HepG2 (cell line): Measurements from ENCODE around the gene DAZAP1. TPM values are rescaled to one million over a fixed set of nuclear protein-coding genes. Genes with fewer than 3 reads are reported as not detected.

Experiments
- CBX2 ChIP-seq, 2 experiments: fragments of 200-600 bp in 1 of 2; sonication (generic); formaldehyde crosslinking in 1 of 2; IDR thresholded peaks; 2 replicates each; pipeline versions ENCODE4 v1.7.0 to v1.8.1; 2018 to 2022; ENCODE audit warnings: low read depth in 2 of 2, low read length in 1 of 2, mild to moderate bottlenecking in 1 of 2, missing genetic modification reagents in 1 of 2
- EHMT2 ChIP-seq: fragments of 200-600 bp; sonication (generic); IDR thresholded peaks from 2 replicates; pipeline ENCODE4 v1.7.0; 2017; ENCODE audit warnings: antibody characterized with exemption, low read depth, low read length, borderline replicate concordance
- GATAD1 ChIP-seq: IDR thresholded peaks from 2 replicates; pipeline ENCODE4 v1.6.1; 2016; ENCODE audit warnings: missing genetic modification reagents, missing compliant biosample characterization
- HNRNPL ChIP-seq: fragments of 200-400 bp; formaldehyde crosslinking; IDR thresholded peaks from 2 replicates; pipeline ENCODE4 v1.6.1; 2017; ENCODE audit warnings: mild to moderate bottlenecking, low read depth, low read length
- JDP2 ChIP-seq: sonication (generic); formaldehyde crosslinking; IDR thresholded peaks from 2 replicates; pipeline ENCODE4 v1.8.1; 2022; ENCODE audit warnings: missing genetic modification reagents, borderline replicate concordance
- RAD51 ChIP-seq: fragments of 450-650 bp; IDR thresholded peaks from 2 replicates; pipeline ENCODE4 v1.6.1; 2016; ENCODE audit warnings: borderline replicate concordance
- SIN3B ChIP-seq: fragments of 150-350 bp; IDR thresholded peaks from 2 replicates; pipeline ENCODE4 v1.6.1; 2014; ENCODE audit warnings: low read length
- SP1 ChIP-seq, 2 experiments: fragments of 450-650 bp in 1 of 2; sonication (generic) in 1 of 2; formaldehyde crosslinking in 1 of 2; IDR thresholded peaks; 2 replicates each; pipeline versions ENCODE4 v1.4.0 to v1.6.1; 2016 to 2020; ENCODE audit warnings: missing genetic modification reagents in 1 of 2
- STAG1 ChIP-seq: sonication (generic); formaldehyde crosslinking; IDR thresholded peaks from 2 replicates; pipeline ENCODE4 v1.4.0; 2020; ENCODE audit warnings: missing genetic modification reagents
- ZBTB1 ChIP-seq: sonication (generic); formaldehyde crosslinking; IDR thresholded peaks from 2 replicates; pipeline ENCODE4 v1.4.0; 2020; ENCODE audit warnings: missing genetic modification reagents, borderline replicate concordance
- ZBTB20 ChIP-seq: sonication (generic); formaldehyde crosslinking; IDR thresholded peaks from 2 replicates; pipeline ENCODE4 v1.8.1; 2023; ENCODE audit warnings: missing genetic modification reagents, low read depth, mild to moderate bottlenecking, borderline replicate concordance
- ZBTB7A ChIP-seq: sonication (generic); formaldehyde crosslinking; IDR thresholded peaks from 2 replicates; pipeline ENCODE4 v1.8.0; 2022; ENCODE audit warnings: mild to moderate bottlenecking, missing genetic modification reagents
- ZNF24 ChIP-seq: fragments of 450-650 bp; IDR thresholded peaks from 2 replicates; pipeline ENCODE4 v1.6.1; 2017; ENCODE audit warnings: antibody characterized with exemption, mild to moderate bottlenecking
- ZNF354B ChIP-seq: sonication (generic); formaldehyde crosslinking; IDR thresholded peaks from 2 replicates; pipeline ENCODE4 v1.8.0; 2022; ENCODE audit warnings: mild to moderate bottlenecking, missing genetic modification reagents
- ZNF782 ChIP-seq: sonication (generic); formaldehyde crosslinking; IDR thresholded peaks from 2 replicates; pipeline ENCODE4 v1.4.0; 2020; ENCODE audit warnings: missing genetic modification reagents, mild to moderate bottlenecking, borderline replicate concordance
- ZNF816 ChIP-seq: sonication (generic); formaldehyde crosslinking; IDR thresholded peaks from 2 replicates; pipeline ENCODE4 v1.8.0; 2022; ENCODE audit warnings: missing genetic modification reagents, mild to moderate bottlenecking, borderline replicate concordance
- ZNF879 ChIP-seq: sonication (generic); formaldehyde crosslinking; IDR thresholded peaks from 2 replicates; pipeline ENCODE4 v1.8.1; 2023; ENCODE audit warnings: missing genetic modification reagents
- polyA plus RNA-seq, 8 experiments: library from polyadenylated mRNA; depleted of rRNA in 3 of 8; stranded (reverse) in 7 of 8; unstranded in 1 of 8; fragments of >200 nt; fragmentation: Illumina TruSeq in 4 of 8; extraction: Trizol in 4 of 8; gene quantifications; 2 replicates each; pipeline versions ENCODE4 v1.2.1 to v1.2.3, GENCODE V29; 2011 to 2016; ENCODE audit warnings: low read depth in 4 of 8, missing spikeins in 1 of 8, mixed read lengths in 1 of 8; ENCODE audit not compliant: insufficient read depth in 1 of 8
- total RNA-seq, 5 experiments: library from RNA; depleted of rRNA; stranded (reverse); fragments of >200 nt; fragmentation: Illumina TruSeq; extraction: Trizol; gene quantifications; 2 replicates each; pipeline ENCODE4 v1.2.3, GENCODE V29; 2016; ENCODE audit warnings: low read depth in 1 of 5
- TF ChIP-seq, protein P1 (sequence below): fragments of 450-650 bp; IDR thresholded peaks from 2 replicates; pipeline ENCODE4 v1.6.1; 2017; ENCODE audit warnings: mild to moderate bottlenecking
- TF ChIP-seq, protein P2 (sequence below): IDR thresholded peaks from 2 replicates; pipeline ENCODE4 v1.6.1; 2018; ENCODE audit warnings: missing genetic modification reagents, mild to moderate bottlenecking, missing compliant biosample characterization
- TF ChIP-seq, protein P3 (sequence below), 2 experiments: sonication (generic) in 1 of 2; formaldehyde crosslinking in 1 of 2; IDR thresholded peaks; 2 replicates each; pipeline versions ENCODE4 v1.5.1 to v1.6.1; 2011 to 2020; ENCODE audit warnings: borderline replicate concordance in 1 of 2, low read depth in 1 of 2, low read length in 1 of 2, mild to moderate bottlenecking in 1 of 2, missing genetic modification reagents in 1 of 2, moderate library complexity in 1 of 2
- TF ChIP-seq, protein P4 (sequence below): sonication (generic); formaldehyde crosslinking; IDR thresholded peaks from 2 replicates; pipeline ENCODE4 v1.4.0; 2020; ENCODE audit warnings: mild to moderate bottlenecking, low read depth, missing genetic modification reagents

DAZAP1 gene
- total and polyA plus RNA-seq, 2 of the 13 experiments (the other 11 are each of a cell fraction or from before 2014, with no cell fraction given) = 63.3 to 79.2 TPM

DNA sequence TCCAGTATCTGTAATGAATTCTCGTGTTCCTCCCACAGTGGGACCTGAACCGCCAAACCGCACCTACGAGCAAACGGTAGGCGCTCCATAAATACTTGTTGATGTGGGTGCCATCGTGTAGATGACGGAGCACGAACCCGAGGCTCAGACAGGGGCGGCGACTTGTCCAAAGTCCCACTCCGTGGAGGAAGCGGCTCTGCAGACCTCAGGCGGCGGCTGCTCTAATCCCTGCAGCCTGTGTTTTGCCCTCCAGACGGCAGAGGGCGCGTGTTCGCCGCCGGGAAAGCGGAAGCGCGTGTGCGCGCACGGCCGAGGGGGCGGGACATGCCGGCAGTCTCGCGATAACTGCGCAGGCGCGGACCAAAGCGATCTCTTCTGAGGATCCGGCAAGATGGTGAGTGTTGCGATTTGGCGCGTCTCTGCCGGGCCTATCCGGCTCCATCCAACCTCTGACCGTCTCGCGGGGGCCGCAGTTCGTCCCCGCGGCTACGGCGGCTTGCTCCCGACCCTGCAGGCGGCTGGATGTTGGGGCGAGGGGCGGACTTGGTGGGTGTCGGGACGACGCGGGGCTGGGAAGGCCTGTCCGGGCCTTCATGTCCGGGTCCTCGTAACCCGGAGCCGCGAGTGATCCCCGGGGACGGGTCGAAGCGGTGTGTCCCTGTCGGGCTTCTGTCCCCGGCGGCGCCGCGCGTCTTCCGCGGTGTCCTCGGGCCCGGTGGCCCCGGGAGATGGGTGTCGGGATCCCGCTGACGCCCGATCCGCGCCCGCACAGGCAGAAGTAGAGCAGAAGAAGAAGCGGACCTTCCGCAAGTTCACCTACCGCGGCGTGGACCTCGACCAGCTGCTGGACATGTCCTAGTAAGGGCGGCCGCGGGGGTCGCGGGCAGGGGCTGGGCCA is 30.9 kb downstream of the DAZAP1 start, which contains the start of gene RPS15 (continued):
- TF ChIP-seq ZNF24 (no peak), SIN3B (no peak), GATAD1 (peak; percentile 96), ZNF816 (CRISPR knock-in tag) (peak; percentile 62), ZNF782 (peak; percentile 96; the same call in 1 of the 2 replicates), ZNF879 (CRISPR knock-in tag) (peak; percentile 75), ZBTB20 (CRISPR knock-in tag) (peak; percentile 87; the same call in 1 of the 2 replicates), ZBTB7A (CRISPR knock-in tag) (no peak; the same call in none of the 2 replicates), EHMT2 (no peak), SP1 (IDR thresholded peaks at IDR 0.05) (0 out of 2 replicates have a peak, but pooled peaks have one; percentile 51), SP1 (CRISPR knock-in tag; IDR thresholded peaks at IDR 0.05) (peak; percentile 94), CBX2 (IDR thresholded peaks at IDR 0.05; ENCODE audit: low read depth, low read length) (no peak), CBX2 (CRISPR knock-in tag; IDR thresholded peaks at IDR 0.05; ENCODE audit: low read depth) (no peak), JDP2 (peak; percentile 49; the same call in 1 of the 2 replicates), STAG1 (CRISPR knock-in tag) (peak; percentile 66), ZBTB1 (CRISPR knock-in tag) (no peak), RAD51 (no peak), ZNF354B (no peak), HNRNPL (peak; percentile 73; the same call in 1 of the 2 replicates)
- TF ChIP-seq, protein P1, sequence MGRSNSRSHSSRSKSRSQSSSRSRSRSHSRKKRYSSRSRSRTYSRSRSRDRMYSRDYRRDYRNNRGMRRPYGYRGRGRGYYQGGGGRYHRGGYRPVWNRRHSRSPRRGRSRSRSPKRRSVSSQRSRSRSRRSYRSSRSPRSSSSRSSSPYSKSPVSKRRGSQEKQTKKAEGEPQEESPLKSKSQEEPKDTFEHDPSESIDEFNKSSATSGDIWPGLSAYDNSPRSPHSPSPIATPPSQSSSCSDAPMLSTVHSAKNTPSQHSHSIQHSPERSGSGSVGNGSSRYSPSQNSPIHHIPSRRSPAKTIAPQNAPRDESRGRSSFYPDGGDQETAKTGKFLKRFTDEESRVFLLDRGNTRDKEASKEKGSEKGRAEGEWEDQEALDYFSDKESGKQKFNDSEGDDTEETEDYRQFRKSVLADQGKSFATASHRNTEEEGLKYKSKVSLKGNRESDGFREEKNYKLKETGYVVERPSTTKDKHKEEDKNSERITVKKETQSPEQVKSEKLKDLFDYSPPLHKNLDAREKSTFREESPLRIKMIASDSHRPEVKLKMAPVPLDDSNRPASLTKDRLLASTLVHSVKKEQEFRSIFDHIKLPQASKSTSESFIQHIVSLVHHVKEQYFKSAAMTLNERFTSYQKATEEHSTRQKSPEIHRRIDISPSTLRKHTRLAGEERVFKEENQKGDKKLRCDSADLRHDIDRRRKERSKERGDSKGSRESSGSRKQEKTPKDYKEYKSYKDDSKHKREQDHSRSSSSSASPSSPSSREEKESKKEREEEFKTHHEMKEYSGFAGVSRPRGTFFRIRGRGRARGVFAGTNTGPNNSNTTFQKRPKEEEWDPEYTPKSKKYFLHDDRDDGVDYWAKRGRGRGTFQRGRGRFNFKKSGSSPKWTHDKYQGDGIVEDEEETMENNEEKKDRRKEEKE = no peak
- TF ChIP-seq, protein P2, sequence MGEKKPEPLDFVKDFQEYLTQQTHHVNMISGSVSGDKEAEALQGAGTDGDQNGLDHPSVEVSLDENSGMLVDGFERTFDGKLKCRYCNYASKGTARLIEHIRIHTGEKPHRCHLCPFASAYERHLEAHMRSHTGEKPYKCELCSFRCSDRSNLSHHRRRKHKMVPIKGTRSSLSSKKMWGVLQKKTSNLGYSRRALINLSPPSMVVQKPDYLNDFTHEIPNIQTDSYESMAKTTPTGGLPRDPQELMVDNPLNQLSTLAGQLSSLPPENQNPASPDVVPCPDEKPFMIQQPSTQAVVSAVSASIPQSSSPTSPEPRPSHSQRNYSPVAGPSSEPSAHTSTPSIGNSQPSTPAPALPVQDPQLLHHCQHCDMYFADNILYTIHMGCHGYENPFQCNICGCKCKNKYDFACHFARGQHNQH (CRISPR knock-in tag) = peak; percentile 94
- TF ChIP-seq, protein P3, sequence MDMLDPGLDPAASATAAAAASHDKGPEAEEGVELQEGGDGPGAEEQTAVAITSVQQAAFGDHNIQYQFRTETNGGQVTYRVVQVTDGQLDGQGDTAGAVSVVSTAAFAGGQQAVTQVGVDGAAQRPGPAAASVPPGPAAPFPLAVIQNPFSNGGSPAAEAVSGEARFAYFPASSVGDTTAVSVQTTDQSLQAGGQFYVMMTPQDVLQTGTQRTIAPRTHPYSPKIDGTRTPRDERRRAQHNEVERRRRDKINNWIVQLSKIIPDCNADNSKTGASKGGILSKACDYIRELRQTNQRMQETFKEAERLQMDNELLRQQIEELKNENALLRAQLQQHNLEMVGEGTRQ (IDR thresholded peaks at IDR 0.05; ENCODE audit: low read depth, low read length) = 0 out of 2 replicates have a peak, but pooled peaks have one; percentile 21
- TF ChIP-seq, protein P3 (CRISPR knock-in tag; IDR thresholded peaks at IDR 0.05; ENCODE audit: borderline replicate concordance) = peak; percentile 34; the same call in 1 of the 2 replicates
- TF ChIP-seq, protein P4, sequence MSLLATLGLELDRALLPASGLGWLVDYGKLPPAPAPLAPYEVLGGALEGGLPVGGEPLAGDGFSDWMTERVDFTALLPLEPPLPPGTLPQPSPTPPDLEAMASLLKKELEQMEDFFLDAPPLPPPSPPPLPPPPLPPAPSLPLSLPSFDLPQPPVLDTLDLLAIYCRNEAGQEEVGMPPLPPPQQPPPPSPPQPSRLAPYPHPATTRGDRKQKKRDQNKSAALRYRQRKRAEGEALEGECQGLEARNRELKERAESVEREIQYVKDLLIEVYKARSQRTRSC (CRISPR knock-in tag) = peak; percentile 52; the same call in 1 of the 2 replicates
